ENCODE measurements around the gene ITIH4. TPM values are rescaled to one million over a fixed set of nuclear protein-coding genes. Genes with fewer than 3 reads are reported as not detected.

The ITIH4 gene
- total RNA-seq, 1 donor from 2014 or later = 6.3 TPM

DNA sequence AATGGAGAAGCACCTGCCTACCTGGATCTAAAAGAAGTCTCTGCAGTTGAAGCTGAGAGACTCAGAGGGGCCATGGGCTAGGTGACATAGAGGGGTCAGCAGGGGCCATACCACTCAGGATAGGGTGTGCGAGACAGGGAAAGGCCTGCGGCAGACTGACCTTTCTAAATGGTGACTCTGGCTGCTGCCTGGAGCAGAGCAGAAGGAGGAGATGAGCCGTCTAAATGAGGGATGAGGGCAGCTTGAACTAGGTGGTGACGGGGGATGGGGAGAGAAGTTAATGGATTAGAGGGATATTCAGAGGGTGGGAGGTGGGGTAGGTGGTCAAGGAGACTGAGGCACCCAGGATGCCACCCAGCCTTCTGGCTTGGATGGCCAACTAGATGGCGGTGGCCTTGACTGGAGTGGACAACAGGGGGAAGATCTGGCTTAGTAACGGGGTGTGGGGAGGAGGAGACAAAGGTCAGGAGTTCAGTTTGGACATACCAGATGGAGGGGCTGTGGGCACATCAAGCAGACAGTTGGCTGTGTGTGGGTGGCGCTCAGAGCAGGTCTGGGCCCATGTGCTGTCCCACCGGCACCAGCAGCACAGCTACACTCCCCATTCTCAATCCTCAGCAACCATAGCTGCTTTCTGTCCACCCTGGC, 56.3 kb downstream of the ITIH4 start:
- H3K36me3 Mint-ChIP-seq (ENCODE audit: low read depth) = no peaks in the 10 kb centered on the region
- no peaks in the 10 kb centered on the region for H3K9me3 Mint-ChIP-seq
- no peak overlapping the region for H3K27ac Mint-ChIP-seq (ENCODE audit: unreplicated experiment)

DNA sequence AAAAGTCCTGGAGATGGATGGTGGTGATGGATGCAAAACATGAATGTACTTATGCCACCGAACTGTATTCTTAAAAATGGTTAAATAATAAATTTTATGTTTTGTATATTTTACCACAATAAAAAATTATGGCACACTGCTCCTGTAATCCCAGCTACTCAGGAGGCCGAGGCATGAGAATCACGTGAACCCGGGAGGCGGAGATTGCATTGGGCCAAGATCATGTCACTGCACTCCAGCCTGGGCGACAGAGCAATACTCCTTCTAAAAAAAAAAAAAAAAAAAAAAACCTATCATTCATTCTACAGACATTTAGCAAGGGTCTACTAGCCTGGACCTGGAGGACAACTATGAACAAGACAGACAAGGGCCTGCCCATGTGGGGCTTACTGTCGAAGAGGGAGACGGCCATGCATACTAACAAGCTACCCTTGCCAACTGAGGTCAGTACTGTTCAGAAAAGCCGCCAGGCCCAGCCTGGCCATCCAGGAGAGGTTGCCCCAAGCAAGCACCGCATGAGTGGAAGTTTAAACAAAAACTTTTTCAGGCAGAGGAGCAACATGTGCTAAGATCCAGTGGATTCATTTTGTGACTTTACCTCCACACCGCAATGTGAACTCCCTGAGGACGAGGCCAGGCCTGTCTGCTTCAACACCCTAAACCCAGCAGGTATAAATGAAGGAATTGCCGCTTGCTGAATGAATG, 57.0 kb downstream of the ITIH4 start:
- H3K27ac Mint-ChIP-seq (ENCODE audit: unreplicated experiment) = no peak overlapping the region
- no peaks in the 10 kb centered on the region for H3K9me3 Mint-ChIP-seq
- peaks cover 20% of the 10 kb centered on the region for H3K4me1 Mint-ChIP-seq
- DNase-seq (ENCODE audit: low read depth, low spot score) = no peak
- H3K27me3 Mint-ChIP-seq (ENCODE audit: low read depth) = no peaks in the 10 kb centered on the region
- peak overlapping the region; percentile 8 for H3K4me3 Mint-ChIP-seq
- no peak for TF ChIP-seq CTCF (conservative IDR thresholded peaks at IDR 0.05)
- no peaks in the 10 kb centered on the region for H3K36me3 Mint-ChIP-seq (ENCODE audit: low read depth)

More for the DNA sequence above, 56.3 kb downstream of the ITIH4 start:
- no peak overlapping the region for H3K4me3 Mint-ChIP-seq
- no peak for TF ChIP-seq CTCF (conservative IDR thresholded peaks at IDR 0.05)
- no peaks in the 10 kb centered on the region for H3K27me3 Mint-ChIP-seq (ENCODE audit: low read depth)
- no peak for DNase-seq (ENCODE audit: low read depth, low spot score)
- H3K4me1 Mint-ChIP-seq = peaks cover 19% of the 10 kb centered on the region

DNA sequence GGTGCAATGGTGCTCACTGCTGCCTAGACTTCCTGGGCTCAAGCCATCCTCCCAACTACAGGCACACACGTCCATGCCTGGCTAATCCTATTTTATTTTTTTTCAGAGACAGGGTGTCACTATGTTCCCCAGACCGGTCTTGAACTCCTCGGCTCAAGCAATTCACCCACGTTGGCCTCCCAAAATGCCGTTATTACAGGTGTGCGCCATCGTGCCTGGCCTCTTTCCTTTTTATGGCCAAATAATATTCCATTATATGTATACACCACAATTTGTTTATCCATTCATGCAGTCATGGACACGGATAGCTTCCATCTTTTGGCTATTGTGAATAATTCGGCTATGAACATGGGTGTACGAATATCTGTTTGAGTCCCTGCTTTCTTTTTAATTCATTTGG, 58.8 kb downstream of the ITIH4 start:
- TF ChIP-seq CTCF (conservative IDR thresholded peaks at IDR 0.05) = no peak
- H3K27me3 Mint-ChIP-seq (ENCODE audit: low read depth) = no peaks in the 10 kb centered on the region
- H3K9me3 Mint-ChIP-seq = no peaks in the 10 kb centered on the region
- peaks cover 2% of the 10 kb centered on the region for H3K36me3 Mint-ChIP-seq (ENCODE audit: low read depth)
- peak overlapping the region; percentile 95 for H3K4me3 Mint-ChIP-seq
- H3K4me1 Mint-ChIP-seq = peaks cover 20% of the 10 kb centered on the region
- no peak for DNase-seq (ENCODE audit: low read depth, low spot score)
- no peak overlapping the region for H3K27ac Mint-ChIP-seq (ENCODE audit: unreplicated experiment)

DNA sequence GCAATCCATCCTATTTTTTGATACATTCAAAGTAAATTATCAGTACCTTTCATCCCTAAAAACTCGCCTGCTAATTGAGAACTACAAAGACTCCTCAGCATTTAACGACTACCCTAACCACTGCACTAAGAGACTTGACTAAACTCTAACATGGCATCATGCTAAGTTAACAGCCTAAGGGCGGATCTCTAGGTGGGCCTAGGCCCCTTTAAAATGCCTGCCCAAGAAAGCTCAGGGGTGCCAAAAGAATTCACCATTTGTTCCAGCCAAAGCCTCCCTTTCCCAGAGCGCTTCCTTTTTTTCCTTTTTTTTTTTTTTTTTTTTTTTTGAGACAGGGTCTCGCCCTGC, 59.2 kb downstream of the ITIH4 start:
- Mint-ChIP-seq H3K4me3 (peak overlapping the region; percentile 95), H3K27ac (ENCODE audit: unreplicated experiment) (peak overlapping the region; percentile 99), H3K36me3 (ENCODE audit: low read depth) (peaks cover 2% of the 10 kb centered on the region), H3K9me3 (no peaks in the 10 kb centered on the region), H3K4me1 (peaks cover 20% of the 10 kb centered on the region), H3K27me3 (ENCODE audit: low read depth) (no peaks in the 10 kb centered on the region)
- no peak for DNase-seq (ENCODE audit: low read depth, low spot score)
- no peak for TF ChIP-seq CTCF (conservative IDR thresholded peaks at IDR 0.05)

- peak; percentile 89 for DNase-seq (ENCODE audit: low read depth, low spot score)
- TF ChIP-seq CTCF (conservative IDR thresholded peaks at IDR 0.05) = no peak
- H3K4me1 Mint-ChIP-seq = peaks cover 20% of the 10 kb centered on the region
- H3K27ac Mint-ChIP-seq (ENCODE audit: unreplicated experiment) = peak within 1 kb of the TSS; percentile 99
- no peaks in the 10 kb centered on the region for H3K27me3 Mint-ChIP-seq (ENCODE audit: low read depth)
- peak within 1 kb of the TSS; percentile 95 for H3K4me3 Mint-ChIP-seq
- no peaks in the 10 kb centered on the region for H3K9me3 Mint-ChIP-seq
- peaks cover 2% of the 10 kb centered on the region for H3K36me3 Mint-ChIP-seq (ENCODE audit: low read depth)
Observed at GRCh38 chr3:52770496-52771333, 59.8 kb downstream of the ITIH4 start, which contains the start of gene NEK4. Gene NEK4, minus strand, starts transcription at chr3:52770940. Its CDS starts 194 bp downstream, at chr3:52770746.

Data from neural crest cell (in vitro differentiated cells).